HepG2 (cell line): Measurements from ENCODE around the gene CDNF. TPM values are rescaled to one million over a fixed set of nuclear protein-coding genes. Genes with fewer than 3 reads are reported as not detected.

Source experiments
- ARID5B ChIP-seq: IDR thresholded peaks from 2 replicates; pipeline ENCODE4 v1.4.0; 2020; ENCODE audit warnings: mild to moderate bottlenecking, missing genetic modification reagents
- ETV5 ChIP-seq: IDR thresholded peaks from 2 replicates; pipeline ENCODE4 v1.6.1; 2018; ENCODE audit warnings: missing biosample characterization, missing genetic modification reagents, inconsistent platforms, borderline replicate concordance
- FOSL2 ChIP-seq: sonication (generic); formaldehyde crosslinking; IDR thresholded peaks from 2 replicates; pipeline ENCODE4 v1.4.0; 2020; ENCODE audit warnings: missing genetic modification reagents
- FOXA1 ChIP-seq, 2 experiments: fragments of 450-650 bp in 1 of 2; sonication (generic) in 1 of 2; formaldehyde crosslinking in 1 of 2; IDR thresholded peaks; 2 replicates each; pipeline versions ENCODE4 v1.4.0 to v1.6.1; 2016 to 2020; ENCODE audit warnings: missing genetic modification reagents in 1 of 2
- HNF1B ChIP-seq: sonication (generic); formaldehyde crosslinking; IDR thresholded peaks from 2 replicates; pipeline ENCODE4 v1.5.1; 2020; ENCODE audit warnings: mild to moderate bottlenecking, moderate library complexity, missing genetic modification reagents
- RBM39 ChIP-seq: fragments of 200-400 bp; formaldehyde crosslinking; IDR thresholded peaks from one replicate; pipeline ENCODE4 v1.6.1; 2018; ENCODE audit warnings: antibody characterized with exemption, mild to moderate bottlenecking, low read depth, low read length; ENCODE audit not compliant: poor library complexity, severe bottlenecking
- SAP130 ChIP-seq: IDR thresholded peaks from 2 replicates; pipeline ENCODE4 v1.6.1; 2016; ENCODE audit warnings: low read depth
- ZNF513 ChIP-seq: sonication (generic); formaldehyde crosslinking; conservative IDR thresholded peaks from 2 replicates; pipeline ENCODE4 v1.5.0; 2020; ENCODE audit warnings: missing genetic modification reagents
- ZNF563 ChIP-seq: sonication (generic); formaldehyde crosslinking; IDR thresholded peaks from 2 replicates; pipeline ENCODE4 v1.8.0; 2022; ENCODE audit warnings: mild to moderate bottlenecking, moderate library complexity, missing genetic modification reagents
- polyA plus RNA-seq, 8 experiments: library from polyadenylated mRNA; depleted of rRNA in 3 of 8; stranded (reverse) in 7 of 8; unstranded in 1 of 8; fragments of >200 nt; fragmentation: Illumina TruSeq in 4 of 8; extraction: Trizol in 4 of 8; gene quantifications; 2 replicates each; pipeline versions ENCODE4 v1.2.1 to v1.2.3, GENCODE V29; 2011 to 2016; ENCODE audit warnings: low read depth in 4 of 8, missing spikeins in 1 of 8, mixed read lengths in 1 of 8; ENCODE audit not compliant: insufficient read depth in 1 of 8
- total RNA-seq, 5 experiments: library from RNA; depleted of rRNA; stranded (reverse); fragments of >200 nt; fragmentation: Illumina TruSeq; extraction: Trizol; gene quantifications; 2 replicates each; pipeline ENCODE4 v1.2.3, GENCODE V29; 2016; ENCODE audit warnings: low read depth in 1 of 5

Gene CDNF
- total and polyA plus RNA-seq, 2 of the 13 experiments (the other 11 are each of a cell fraction or from before 2014, with no cell fraction given) = 0.29 to 0.33 TPM

GRCh38 chr10:14782691-14783363 lies 55.0 kb downstream of the CDNF start (continued):
- peak; percentile 33 for TF ChIP-seq ARID5B (CRISPR knock-in tag)
- peak; percentile 69; the same call in 1 of the 2 replicates for TF ChIP-seq ETV5
- no peak for TF ChIP-seq HNF1B (CRISPR knock-in tag)
- peak; percentile 88 for TF ChIP-seq FOSL2 (CRISPR knock-in tag)
- TF ChIP-seq FOXA1 (IDR thresholded peaks at IDR 0.05) = no peak
- no peak for TF ChIP-seq FOXA1 (CRISPR knock-in tag; IDR thresholded peaks at IDR 0.05)
- 0 out of 2 replicates have a peak, but pooled peaks have one; percentile 23 for TF ChIP-seq SAP130 (CRISPR knock-in tag)
- no peak for TF ChIP-seq RBM39
- TF ChIP-seq ZNF513 (CRISPR knock-in tag) = no peak
- TF ChIP-seq ZNF563 (CRISPR knock-in tag) = peak; percentile 36; the same call in 1 of the 2 replicates
